ENCODE measurements around the gene FIBCD1.

FIBCD1 gene

GRCh38 chr9:130949188-130950038 is 10.4 kb upstream of the FIBCD1 start:
- DNase-seq (no peak), ATAC-seq (no peak)
- peaks cover 49% of the 10 kb centered on the region for H3K27me3 Mint-ChIP-seq
- H3K27ac Mint-ChIP-seq, result no peak overlapping the region
- H3K4me1 Mint-ChIP-seq, result peaks cover 11% of the 10 kb centered on the region
- H3K4me3 Mint-ChIP-seq, result no peak overlapping the region
- peaks cover 0 to 17% of the 10 kb centered on the region in 2 donors for H3K9me3 Mint-ChIP-seq

- H3K4me3 Mint-ChIP-seq, result no peak overlapping the region
- H3K27me3 Mint-ChIP-seq, result peaks cover 51% of the 10 kb centered on the region
- no peak overlapping the region for H3K27ac Mint-ChIP-seq
- ATAC-seq, result no peak
- H3K4me1 Mint-ChIP-seq, result peaks cover 11% of the 10 kb centered on the region
- DNase-seq, result no peak
- H3K9me3 Mint-ChIP-seq, result peaks cover 0 to 17% of the 10 kb centered on the region in 2 donors
Measured at GRCh38 chr9:130948266-130948665, 9.2 kb upstream of the FIBCD1 start.

- Mint-ChIP-seq H3K4me1 (peaks cover 11% of the 10 kb centered on the region), H3K9me3 (peaks cover 0 to 17% of the 10 kb centered on the region in 2 donors), H3K4me3 (no peak overlapping the region), H3K27ac (no peak overlapping the region), H3K27me3 (peaks cover 51% of the 10 kb centered on the region)
- DNase-seq (no peak), ATAC-seq (no peak)
Measured at GRCh38 chr9:130947618-130948140, 8.6 kb upstream of the FIBCD1 start.

GRCh38 chr9:130946766-130947617 is 7.9 kb upstream of the FIBCD1 start:
- H3K27me3 Mint-ChIP-seq, result peaks cover 55% of the 10 kb centered on the region
- H3K4me1 Mint-ChIP-seq, result peaks cover 11% of the 10 kb centered on the region
- ATAC-seq (no peak), DNase-seq (no peak)
- no peak overlapping the region for H3K27ac Mint-ChIP-seq
- H3K9me3 Mint-ChIP-seq, result peaks cover 0 to 17% of the 10 kb centered on the region in 2 donors
- no peak overlapping the region for H3K4me3 Mint-ChIP-seq

- H3K27me3 Mint-ChIP-seq, result peaks cover 66% of the 10 kb centered on the region
- no peak for ATAC-seq
- no peak overlapping the region for H3K27ac Mint-ChIP-seq
- H3K9me3 Mint-ChIP-seq, result peaks cover 0 to 17% of the 10 kb centered on the region in 2 donors
- no peak for DNase-seq
- H3K4me3 Mint-ChIP-seq, result no peak overlapping the region
- H3K4me1 Mint-ChIP-seq, result peaks cover 23% of the 10 kb centered on the region
Measured at GRCh38 chr9:130945173-130945572, 6.1 kb upstream of the FIBCD1 start.

- H3K27me3 Mint-ChIP-seq, result peaks cover 70% of the 10 kb centered on the region
- no peak overlapping the region for H3K4me3 Mint-ChIP-seq
- no peak overlapping the region for H3K27ac Mint-ChIP-seq
- no peak for ATAC-seq
- H3K4me1 Mint-ChIP-seq, result peaks cover 27% of the 10 kb centered on the region
- DNase-seq, result no peak
- peaks cover 0 to 14% of the 10 kb centered on the region in 2 donors for H3K9me3 Mint-ChIP-seq
Measured at GRCh38 chr9:130944510-130945058, 5.5 kb upstream of the FIBCD1 start.

DNA sequence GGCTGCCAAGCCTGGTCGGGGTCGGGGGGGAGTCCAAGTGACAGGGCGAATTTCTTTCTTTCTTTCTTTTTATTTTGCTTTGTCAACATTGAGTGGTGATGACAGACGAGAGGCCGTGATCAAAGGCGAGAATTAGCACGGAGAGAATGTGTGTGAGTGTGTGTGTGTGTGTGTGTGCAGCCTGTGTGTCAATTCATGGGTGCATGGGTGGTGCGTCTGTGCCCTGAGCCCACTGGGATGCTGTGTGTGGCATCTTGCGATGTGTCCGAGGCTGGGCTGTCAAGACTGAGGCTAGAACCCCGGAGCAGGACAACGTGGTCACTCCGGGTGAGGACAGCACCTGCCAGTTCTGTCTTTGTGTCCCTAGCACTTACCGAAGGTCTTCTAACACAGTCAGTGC is 4.7 kb upstream of the FIBCD1 start:
- peaks cover 31% of the 10 kb centered on the region for H3K4me1 Mint-ChIP-seq
- no peak overlapping the region for H3K4me3 Mint-ChIP-seq
- H3K9me3 Mint-ChIP-seq, result peaks cover 0 to 6% of the 10 kb centered on the region in 2 donors
- DNase-seq, result no peak
- H3K27ac Mint-ChIP-seq, result no peak overlapping the region
- peaks cover 68% of the 10 kb centered on the region for H3K27me3 Mint-ChIP-seq
- ATAC-seq, result no peak

DNA sequence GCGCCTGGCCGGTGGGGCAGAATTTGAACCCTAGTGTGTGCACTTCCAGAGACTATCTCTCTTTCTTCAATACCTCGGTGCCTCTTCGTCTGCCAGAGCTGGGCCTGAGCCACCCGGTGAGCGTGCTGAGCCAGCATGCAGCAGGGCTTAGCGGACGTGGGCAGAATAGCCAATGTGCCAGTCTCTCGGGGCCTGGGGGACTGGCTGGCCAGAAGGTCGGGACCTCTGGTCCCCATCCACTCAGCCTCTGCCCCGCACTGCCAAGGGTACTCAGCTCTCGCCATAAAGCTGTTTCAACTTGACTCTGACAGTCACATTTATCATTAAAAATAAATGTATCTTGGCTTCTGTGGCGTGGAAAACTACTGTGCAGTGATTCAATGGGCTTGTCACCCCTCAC is 4.2 kb upstream of the FIBCD1 start:
- H3K4me3 Mint-ChIP-seq, result no peak overlapping the region
- DNase-seq (no peak), ATAC-seq (no peak)
- no peak overlapping the region for H3K27ac Mint-ChIP-seq
- H3K9me3 Mint-ChIP-seq, result peaks cover 0 to 4% of the 10 kb centered on the region in 2 donors
- H3K4me1 Mint-ChIP-seq, result peaks cover 33% of the 10 kb centered on the region
- peaks cover 67% of the 10 kb centered on the region for H3K27me3 Mint-ChIP-seq

GRCh38 chr9:130942679-130943078 is 3.6 kb upstream of the FIBCD1 start:
- ATAC-seq (no peak), DNase-seq (no peak)
- Mint-ChIP-seq H3K27me3 (peaks cover 66% of the 10 kb centered on the region), H3K4me1 (peaks cover 33% of the 10 kb centered on the region), H3K9me3 (no peaks in the 10 kb centered on the region), H3K4me3 (no peak overlapping the region), H3K27ac (no peak overlapping the region)

DNA sequence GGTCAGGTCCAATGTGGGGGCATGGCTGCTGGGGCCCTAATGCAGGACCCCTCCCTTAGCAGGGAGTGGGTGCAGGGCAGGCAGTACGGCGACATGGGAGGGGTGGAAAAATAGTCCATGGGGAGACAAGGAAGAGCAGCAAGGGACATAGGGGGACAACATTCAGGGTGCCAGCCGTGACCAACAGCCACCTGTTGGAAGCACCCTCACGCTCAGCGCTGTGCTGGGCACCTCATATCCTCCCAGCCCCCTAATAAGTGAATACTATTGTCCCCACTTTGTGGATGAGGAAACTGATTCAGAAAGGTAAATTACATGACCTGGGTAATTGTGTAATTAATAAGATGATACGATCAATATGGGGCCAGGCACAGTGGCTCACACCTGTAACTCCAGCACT is 3.0 kb upstream of the FIBCD1 start:
- no peak overlapping the region for H3K27ac Mint-ChIP-seq
- H3K4me1 Mint-ChIP-seq, result peaks cover 28% of the 10 kb centered on the region
- ATAC-seq (no peak), DNase-seq (no peak)
- H3K27me3 Mint-ChIP-seq, result peaks cover 66% of the 10 kb centered on the region
- no peak overlapping the region for H3K4me3 Mint-ChIP-seq
- H3K9me3 Mint-ChIP-seq, result no peaks in the 10 kb centered on the region

DNA sequence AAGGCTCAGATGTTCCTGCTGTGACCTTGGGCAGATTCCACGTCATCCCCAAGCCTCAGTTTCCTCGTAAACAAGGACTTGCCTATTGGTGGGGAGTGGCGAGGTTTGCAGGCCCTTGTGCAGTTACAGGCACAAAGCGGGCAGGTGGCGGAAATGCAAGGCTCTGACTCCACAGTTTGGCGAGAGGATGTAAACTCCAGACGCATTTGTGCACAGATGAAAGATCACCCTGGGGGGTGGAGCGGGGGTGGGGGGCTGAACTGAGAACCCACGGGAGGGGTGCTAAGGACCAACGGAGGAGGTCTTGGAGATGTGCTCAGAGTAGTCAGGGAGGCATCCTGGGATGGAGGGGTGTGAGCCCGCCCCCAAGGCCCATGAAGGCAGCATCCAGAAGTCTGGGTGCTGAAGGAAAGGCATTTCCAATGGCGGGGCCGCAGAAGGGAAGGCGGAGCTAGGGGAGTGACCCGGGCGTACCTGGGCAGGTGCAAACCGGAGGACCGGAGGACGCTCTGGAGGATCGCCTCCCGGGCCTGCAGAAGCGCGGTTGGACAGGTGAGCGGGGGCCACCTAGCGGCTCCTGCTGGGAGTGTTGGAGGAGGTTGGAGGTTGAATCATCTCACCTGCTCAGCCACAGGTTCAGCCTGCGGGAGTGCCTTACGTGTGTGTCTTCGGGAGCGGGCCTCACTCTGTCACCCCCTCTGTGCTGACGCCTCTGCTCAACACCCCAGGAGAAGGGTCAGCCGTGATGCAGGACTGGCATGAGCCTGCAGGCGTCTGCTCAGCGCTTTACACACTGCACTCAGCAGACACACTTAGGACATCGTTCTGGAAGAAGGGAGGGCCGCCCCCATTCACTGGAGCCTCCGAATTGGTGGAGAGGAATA is 1.9 kb upstream of the FIBCD1 start:
- no peaks in the 10 kb centered on the region for H3K9me3 Mint-ChIP-seq
- peaks cover 23% of the 10 kb centered on the region for H3K4me1 Mint-ChIP-seq
- DNase-seq, result peak; percentile 71 to 76
- peaks cover 69% of the 10 kb centered on the region for H3K27me3 Mint-ChIP-seq
- H3K4me3 Mint-ChIP-seq, result peak overlapping the region; percentile 20 to 36
- peak; percentile 74 for ATAC-seq
- no peak overlapping the region for H3K27ac Mint-ChIP-seq

DNA sequence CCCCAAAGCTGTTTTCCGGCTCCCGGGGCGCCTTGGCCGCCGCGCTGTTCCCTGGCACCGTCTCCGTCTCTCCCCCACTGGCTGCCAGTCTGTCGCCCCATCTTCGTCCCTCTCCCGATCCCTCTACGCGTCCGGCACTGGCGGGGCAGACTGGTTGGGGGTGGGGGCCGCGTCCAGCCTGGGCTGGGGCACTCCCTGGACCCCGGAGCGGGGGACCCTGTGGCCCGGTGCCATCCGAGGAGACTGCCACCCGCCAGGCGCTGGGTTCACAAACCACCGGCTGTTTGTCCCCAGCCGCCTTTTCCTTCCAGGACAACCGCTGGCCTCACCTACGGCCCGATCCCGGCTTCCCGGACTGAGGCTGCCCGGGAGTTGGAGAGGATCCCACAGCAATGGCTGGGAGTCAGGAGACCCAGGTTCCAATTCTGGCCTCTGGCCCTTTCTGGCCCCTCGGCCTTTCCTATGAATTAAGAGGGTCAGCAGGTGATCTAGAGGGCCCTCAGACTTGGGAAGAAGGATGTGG is 1.0 kb upstream of the FIBCD1 start:
- ATAC-seq, result no peak
- no peaks in the 10 kb centered on the region for H3K9me3 Mint-ChIP-seq
- peaks cover 23% of the 10 kb centered on the region for H3K4me1 Mint-ChIP-seq
- peak overlapping the region; percentile 12 to 59 for H3K4me3 Mint-ChIP-seq
- peaks cover 77% of the 10 kb centered on the region for H3K27me3 Mint-ChIP-seq
- H3K27ac Mint-ChIP-seq, result no peak overlapping the region
- peak in 1 of 2 donors; percentile 16 for DNase-seq

- H3K27me3 Mint-ChIP-seq, result peaks cover 78% of the 10 kb centered on the region
Measured at GRCh38 chr9:130939405-130940026, 469 bp upstream of the FIBCD1 start.

GRCh38 chr9:130938184-130938651 is 829 bp downstream of the FIBCD1 start:
- no peaks in the 10 kb centered on the region for H3K9me3 Mint-ChIP-seq
- DNase-seq, result no peak
- peaks cover 23% of the 10 kb centered on the region for H3K4me1 Mint-ChIP-seq
- no peak for ATAC-seq
- H3K4me3 Mint-ChIP-seq, result peak overlapping the region in 1 of 2 donors; percentile 52
- H3K27me3 Mint-ChIP-seq, result peaks cover 88% of the 10 kb centered on the region
- H3K27ac Mint-ChIP-seq, result no peak overlapping the region

More at GRCh38 chr9:130939405-130940026, 469 bp upstream of the FIBCD1 start:
- Mint-ChIP-seq H3K27ac (no peak overlapping the region), H3K4me1 (peaks cover 23% of the 10 kb centered on the region), H3K4me3 (peak overlapping the region; percentile 12 to 69), H3K9me3 (no peaks in the 10 kb centered on the region)
- DNase-seq, result peak in 1 of 2 donors; percentile 18
- no peak for ATAC-seq
